Mesenchymal stem cell (in vitro differentiated cells and primary cell): ENCODE results near the gene ABLIM2.

ENCODE experiments used
- DNase-seq: peaks from one replicate; pipeline ENCODE4 v3.0.0-alpha.2; 2013
- H2AFZ ChIP-seq: one replicate; pipeline ENCODE4 v1.6.1; 2013; ENCODE audit warnings: low read depth, mild to moderate bottlenecking, control low read depth, inconsistent platforms, low read length, moderate library complexity
- H2AK5ac ChIP-seq: 2 replicates; pipeline ENCODE4 v1.6.1; 2013; ENCODE audit warnings: low read length, moderate library complexity, mild to moderate bottlenecking, inconsistent platforms; ENCODE audit not compliant: severe bottlenecking
- H2BK120ac ChIP-seq: one replicate; pipeline ENCODE4 v1.6.1; 2013; ENCODE audit warnings: low read depth, mild to moderate bottlenecking, inconsistent platforms, low read length, moderate library complexity
- H2BK12ac ChIP-seq, 2 experiments: one replicate each; pipeline ENCODE4 v1.6.1; 2013; ENCODE audit warnings: inconsistent platforms in 2 of 2, low read length in 2 of 2, mild to moderate bottlenecking in 2 of 2, moderate library complexity in 2 of 2, control low read depth in 1 of 2
- H2BK15ac ChIP-seq: one replicate; pipeline ENCODE4 v1.6.1; 2013; ENCODE audit warnings: mild to moderate bottlenecking, low read depth, inconsistent platforms; ENCODE audit not compliant: poor library complexity, severe bottlenecking
- H2BK5ac ChIP-seq: 2 replicates; pipeline ENCODE4 v1.6.1; 2013; ENCODE audit warnings: low read depth, mild to moderate bottlenecking, low read length, control low read depth, inconsistent platforms; ENCODE audit not compliant: poor library complexity, severe bottlenecking
- H3K14ac ChIP-seq, 2 experiments: one replicate each; pipeline ENCODE4 v1.6.1; 2013; ENCODE audit warnings: inconsistent platforms in 2 of 2, low read length in 2 of 2, control low read depth in 1 of 2, mild to moderate bottlenecking in 1 of 2, moderate library complexity in 1 of 2
- H3K18ac ChIP-seq, 2 experiments: one replicate each; pipeline ENCODE4 v1.6.1; 2013; ENCODE audit warnings: inconsistent platforms in 2 of 2, low read length in 2 of 2, control low read depth in 1 of 2, low read depth in 1 of 2, mild to moderate bottlenecking in 1 of 2
- H3K23ac ChIP-seq, 2 experiments: one replicate each; pipeline ENCODE4 v1.6.1; 2013; ENCODE audit warnings: inconsistent platforms in 2 of 2, low read length in 2 of 2, mild to moderate bottlenecking in 2 of 2, moderate library complexity in 2 of 2, control low read depth in 1 of 2
- H3K27ac ChIP-seq: 2 replicates; pipeline ENCODE4 v1.5.1; 2013; ENCODE audit warnings: mild to moderate bottlenecking, moderate library complexity, low read length, control low read depth, inconsistent platforms; ENCODE audit not compliant: poor library complexity, severe bottlenecking
- H3K27me3 ChIP-seq, 2 experiments: 2 replicates each; pipeline versions ENCODE4 v1.6.1 to v1.7.0; 2013; ENCODE audit warnings: low read length in 2 of 2, mild to moderate bottlenecking in 2 of 2, moderate library complexity in 2 of 2, control low read depth in 1 of 2, inconsistent platforms in 1 of 2; ENCODE audit not compliant: control insufficient read depth in 1 of 2, insufficient read depth in 1 of 2
- H3K36me3 ChIP-seq, 2 experiments: 2 replicates each; pipeline versions ENCODE4 v1.6.1 to v1.7.0; 2013; ENCODE audit warnings: low read length in 2 of 2, control low read depth in 1 of 2, inconsistent platforms in 1 of 2, low read depth in 1 of 2, mild to moderate bottlenecking in 1 of 2; ENCODE audit not compliant: insufficient read depth in 2 of 2, control insufficient read depth in 1 of 2
- H3K4ac ChIP-seq, 2 experiments: one replicate each; pipeline ENCODE4 v1.6.1; 2013; ENCODE audit warnings: inconsistent platforms in 2 of 2, low read length in 2 of 2, mild to moderate bottlenecking in 2 of 2, moderate library complexity in 2 of 2, control low read depth in 1 of 2, low read depth in 1 of 2
- H3K4me1 ChIP-seq: 2 replicates; pipeline ENCODE4 v1.6.1; 2013; ENCODE audit warnings: low read depth, low read length, control low read depth; ENCODE audit not compliant: control insufficient read depth, insufficient read depth
- H3K4me2 ChIP-seq: 2 replicates; pipeline ENCODE4 v1.6.1; 2013; ENCODE audit warnings: low read length, mild to moderate bottlenecking, inconsistent platforms; ENCODE audit not compliant: poor library complexity, severe bottlenecking
- H3K4me3 ChIP-seq, 2 experiments: 2 replicates each; pipeline versions ENCODE4 v1.5.1 to v1.7.0; 2013; ENCODE audit warnings: low read length in 2 of 2, mild to moderate bottlenecking in 2 of 2, control low read depth in 1 of 2, low read depth in 1 of 2; ENCODE audit not compliant: insufficient read depth in 1 of 2
- H3K79me1 ChIP-seq: replicated peaks from 2 replicates; pipeline ENCODE4 v1.6.1; 2013; ENCODE audit warnings: mild to moderate bottlenecking, control low read depth, low read length, inconsistent platforms; ENCODE audit not compliant: poor library complexity, severe bottlenecking
- H3K9ac ChIP-seq: 2 replicates; pipeline ENCODE4 v1.7.0; 2013; ENCODE audit warnings: mild to moderate bottlenecking, low read length, moderate library complexity
- H3K9me3 ChIP-seq: 2 replicates; pipeline ENCODE4 v1.7.0; 2013; ENCODE audit warnings: mild to moderate bottlenecking, low read length; ENCODE audit not compliant: control insufficient read depth
- H4K8ac ChIP-seq: one replicate; pipeline ENCODE4 v1.6.1; 2013; ENCODE audit warnings: inconsistent platforms, mild to moderate bottlenecking, low read length, moderate library complexity
- H4K91ac ChIP-seq: one replicate; pipeline ENCODE4 v1.6.1; 2013; ENCODE audit warnings: mild to moderate bottlenecking, low read length, inconsistent platforms
- WGBS: methylation state at CpG from one replicate; pipeline ENCODE4 v1.1.7; 2013; ENCODE audit warnings: mixed read lengths; 5-methylcytosine and 5-hydroxymethylcytosine counted together

The ABLIM2 gene

GRCh38 chr4:8021796-8022195 lies 136.8 kb downstream of the ABLIM2 start:
- H3K9ac ChIP-seq, result no peak overlapping the region
- H4K91ac ChIP-seq, result no peak overlapping the region
- no peak overlapping the region for H3K4me2 ChIP-seq
- 76% methylated on average over 13 of the region's 13 CpGs for WGBS
- H3K4me3 ChIP-seq, result no peak overlapping the region
- H3K27me3 ChIP-seq, result peaks cover 67 to 70% of the 10 kb centered on the region in 2 experiments
- H3K4ac ChIP-seq, result no peak overlapping the region
- H3K36me3 ChIP-seq, result no peaks in the 10 kb centered on the region
- no peak for DNase-seq
- no peak overlapping the region for H3K14ac ChIP-seq
- H4K8ac ChIP-seq, result no peak overlapping the region
- no peaks in the 10 kb centered on the region for H3K4me1 ChIP-seq
- H2BK120ac ChIP-seq, result no peak overlapping the region
- H3K27ac ChIP-seq, result no peak overlapping the region
- no peak overlapping the region for H3K23ac ChIP-seq
- H2BK5ac ChIP-seq, result no peak overlapping the region
- H3K79me1 ChIP-seq, result no peaks in the 10 kb centered on the region
- H2BK15ac ChIP-seq, result no peak overlapping the region
- no peak overlapping the region for H2AK5ac ChIP-seq
- no peak overlapping the region for H2BK12ac ChIP-seq
- no peak overlapping the region for H3K18ac ChIP-seq
- H2AFZ ChIP-seq, result no peak overlapping the region
- no peaks in the 10 kb centered on the region for H3K9me3 ChIP-seq

GRCh38 chr4:8019396-8020365 lies 138.9 kb downstream of the ABLIM2 start:
- Histone ChIP-seq H3K4me3 (peak overlapping the region in 1 of 2 experiments; percentile 56), H3K9ac (no peak overlapping the region), H2BK12ac (no peak overlapping the region), H4K8ac (no peak overlapping the region), H2BK5ac (no peak overlapping the region), H3K4ac (no peak overlapping the region), H3K18ac (no peak overlapping the region), H3K4me1 (no peaks in the 10 kb centered on the region), H3K9me3 (no peaks in the 10 kb centered on the region), H3K23ac (no peak overlapping the region), H3K4me2 (no peak overlapping the region), H3K27me3 (peaks cover 68 to 82% of the 10 kb centered on the region in 2 experiments), H2AFZ (no peak overlapping the region), H3K14ac (no peak overlapping the region), H3K79me1 (no peaks in the 10 kb centered on the region), H2BK120ac (no peak overlapping the region), H2AK5ac (no peak overlapping the region), H3K27ac (no peak overlapping the region), H3K36me3 (no peaks in the 10 kb centered on the region), H4K91ac (no peak overlapping the region), H2BK15ac (no peak overlapping the region)
- 70% methylated on average over 23 of the region's 24 CpGs for WGBS
- DNase-seq, result no peak

- no peak overlapping the region for H3K9ac ChIP-seq
- no peaks in the 10 kb centered on the region for H3K9me3 ChIP-seq
- no peak overlapping the region for H2BK120ac ChIP-seq
- DNase-seq, result no peak
- no peaks in the 10 kb centered on the region for H3K79me1 ChIP-seq
- H4K91ac ChIP-seq, result no peak overlapping the region
- H3K4me2 ChIP-seq, result no peak overlapping the region
- H2BK12ac ChIP-seq, result no peak overlapping the region
- H3K4me1 ChIP-seq, result no peaks in the 10 kb centered on the region
- no peak overlapping the region for H3K18ac ChIP-seq
- H2AFZ ChIP-seq, result no peak overlapping the region
- H2AK5ac ChIP-seq, result no peak overlapping the region
- H3K23ac ChIP-seq, result no peak overlapping the region
- H2BK15ac ChIP-seq, result no peak overlapping the region
- no peak overlapping the region for H3K14ac ChIP-seq
- no peak overlapping the region for H3K4ac ChIP-seq
- H3K36me3 ChIP-seq, result no peaks in the 10 kb centered on the region
- H2BK5ac ChIP-seq, result no peak overlapping the region
- WGBS, result 87% methylated on average over 12 of the region's 12 CpGs
- peaks cover 68 to 81% of the 10 kb centered on the region in 2 experiments for H3K27me3 ChIP-seq
- H4K8ac ChIP-seq, result no peak overlapping the region
- no peak overlapping the region for H3K27ac ChIP-seq
- H3K4me3 ChIP-seq, result no peak overlapping the region
These were observed 142.1 kb downstream of the ABLIM2 start for GRCh38 chr4:8016527-8016926.

DNA sequence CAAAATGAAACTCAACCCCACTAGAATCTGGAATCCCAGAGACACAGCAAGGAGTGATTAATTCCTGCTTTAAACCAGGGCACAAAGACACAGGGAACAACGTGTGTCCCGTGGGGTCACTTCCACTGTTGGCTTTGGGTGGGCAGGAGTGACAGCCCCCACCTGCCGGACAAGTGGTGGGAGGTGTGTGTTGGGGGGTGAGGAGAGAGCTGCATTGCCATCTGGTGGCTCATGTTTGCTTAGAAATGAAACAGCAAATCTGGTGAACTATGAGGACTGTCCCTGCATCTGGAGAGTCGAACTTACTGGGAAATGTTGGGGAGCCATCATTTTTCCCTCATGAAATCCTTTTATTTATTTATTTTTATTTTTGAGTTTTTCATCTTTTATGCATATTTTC lies 143.1 kb downstream of the ABLIM2 start:
- no peaks in the 10 kb centered on the region for H3K36me3 ChIP-seq
- no peak overlapping the region for H3K4ac ChIP-seq
- no peak overlapping the region for H4K8ac ChIP-seq
- H3K79me1 ChIP-seq, result no peaks in the 10 kb centered on the region
- no peak overlapping the region for H2AFZ ChIP-seq
- H3K27me3 ChIP-seq, result peaks cover 74 to 81% of the 10 kb centered on the region in 2 experiments
- no peak overlapping the region for H3K4me2 ChIP-seq
- H3K9me3 ChIP-seq, result no peaks in the 10 kb centered on the region
- peak overlapping the region in 1 of 2 experiments; percentile 68 for H3K4me3 ChIP-seq
- H2BK5ac ChIP-seq, result no peak overlapping the region
- H3K18ac ChIP-seq, result no peak overlapping the region
- H3K27ac ChIP-seq, result no peak overlapping the region
- no peak overlapping the region for H3K9ac ChIP-seq
- WGBS, result 45% methylated on average over 3 of the region's 4 CpGs
- no peak overlapping the region for H2AK5ac ChIP-seq
- H2BK120ac ChIP-seq, result no peak overlapping the region
- no peak overlapping the region for H3K23ac ChIP-seq
- no peak overlapping the region for H3K14ac ChIP-seq
- H2BK15ac ChIP-seq, result no peak overlapping the region
- H4K91ac ChIP-seq, result no peak overlapping the region
- no peak overlapping the region for H2BK12ac ChIP-seq
- H3K4me1 ChIP-seq, result peaks cover 2% of the 10 kb centered on the region
- DNase-seq, result peak; percentile 14
